A549 treated with CORT108297 at 1 μM for 4 hours (cell line): ENCODE results near the gene UGT2B10. TPM values are rescaled to one million over a fixed set of nuclear protein-coding genes. Genes with fewer than 3 reads are reported as not detected.

ENCODE experiments used
- total RNA-seq: library from RNA; stranded (reverse); fragments of 200-300 nt; extraction: Qiagen RNA extraction; gene quantifications from 5 replicates; pipeline ENCODE4 v1.2.3, GENCODE V29; 2022

The UGT2B10 gene
- 0.06 TPM in 1 of 5 replicates, not detected in the others for total RNA-seq

DNA sequence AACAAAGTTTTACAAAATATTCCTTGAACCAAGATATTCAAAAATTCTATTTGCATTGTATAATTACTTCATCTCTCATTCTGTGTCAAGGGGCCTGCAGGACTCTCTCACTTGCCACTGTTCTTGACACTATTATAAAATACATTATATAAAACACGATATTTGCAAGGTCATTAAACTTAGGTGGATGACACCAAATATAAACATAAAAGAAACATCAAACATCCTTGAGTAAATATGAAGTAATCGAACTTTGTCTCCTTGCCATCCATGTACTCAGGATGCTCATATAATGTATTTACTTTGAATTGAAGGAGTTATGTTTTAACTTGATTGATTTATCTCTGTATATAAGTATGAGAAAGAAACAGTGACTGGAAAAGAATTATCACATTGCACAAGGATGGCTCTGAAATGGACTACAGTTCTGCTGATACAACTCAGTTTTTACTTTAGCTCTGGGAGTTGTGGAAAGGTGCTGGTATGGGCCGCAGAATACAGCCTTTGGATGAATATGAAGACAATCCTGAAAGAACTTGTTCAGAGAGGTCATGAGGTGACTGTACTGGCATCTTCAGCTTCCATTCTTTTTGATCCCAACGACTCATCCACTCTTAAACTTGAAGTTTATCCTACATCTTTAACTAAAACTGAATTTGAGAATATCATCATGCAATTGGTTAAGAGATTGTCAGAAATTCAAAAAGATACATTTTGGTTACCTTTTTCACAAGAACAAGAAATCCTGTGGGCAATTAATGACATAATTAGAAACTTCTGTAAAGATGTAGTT is at the start of gene UGT2B10:
Gene UGT2B10, plus strand, starts transcription at position 378 of the 793 bp plus-strand sequence. Its CDS starts 26 bp downstream, at position 404.

Other genes starting within 250 kb of the UGT2B10 start
- not detected in 5 replicates for gene UGT2B17, start 239.7 kb upstream of the UGT2B10 start, total RNA-seq
- 0.05 to 0.07 TPM (median 0.05 TPM) in 4 of 5 replicates, not detected in the other for gene UGT2B15, start 145.3 kb upstream of the UGT2B10 start, total RNA-seq
- gene UGT2A3, start 135.8 kb downstream of the UGT2B10 start, total RNA-seq, result 0.05 to 0.22 TPM (median 0.09 TPM) in 5 replicates